Measurements from ENCODE around the gene KCTD7.

DNA sequence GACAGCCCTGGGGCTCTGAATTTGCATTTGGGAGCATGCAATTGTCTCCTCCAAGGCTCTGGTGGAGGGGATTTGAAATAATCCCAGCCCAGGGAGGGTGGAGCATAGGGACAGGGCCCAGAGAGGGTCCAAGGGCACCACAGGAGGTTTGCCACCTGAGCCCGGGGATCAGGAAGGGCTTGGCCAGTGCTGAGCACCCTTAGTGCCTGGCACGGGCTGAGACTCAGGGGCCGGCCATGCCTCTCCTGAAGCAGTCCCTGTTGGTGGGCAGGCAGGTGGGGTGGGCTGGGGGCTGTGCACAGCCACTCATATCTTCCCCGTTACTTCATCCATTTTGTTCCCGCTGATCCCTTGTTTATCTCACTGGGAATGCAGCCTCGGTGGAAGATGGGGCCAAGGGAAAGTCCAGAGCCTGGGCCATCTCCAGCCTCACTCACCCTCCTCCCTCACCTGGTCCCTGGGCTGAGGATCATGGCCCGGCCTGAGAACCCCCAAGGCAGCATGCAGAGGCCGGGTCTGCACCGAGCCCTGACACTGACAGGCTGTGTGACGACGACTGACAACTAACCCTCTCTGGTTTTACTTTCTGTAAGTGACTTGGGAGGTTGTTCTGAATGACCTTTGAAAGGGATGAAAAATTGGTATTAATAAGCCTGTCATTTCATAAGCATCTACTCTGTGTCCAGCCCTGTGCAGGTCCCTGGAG is 38.5 kb downstream of the KCTD7 start:
- TF ChIP-seq, protein P1, sequence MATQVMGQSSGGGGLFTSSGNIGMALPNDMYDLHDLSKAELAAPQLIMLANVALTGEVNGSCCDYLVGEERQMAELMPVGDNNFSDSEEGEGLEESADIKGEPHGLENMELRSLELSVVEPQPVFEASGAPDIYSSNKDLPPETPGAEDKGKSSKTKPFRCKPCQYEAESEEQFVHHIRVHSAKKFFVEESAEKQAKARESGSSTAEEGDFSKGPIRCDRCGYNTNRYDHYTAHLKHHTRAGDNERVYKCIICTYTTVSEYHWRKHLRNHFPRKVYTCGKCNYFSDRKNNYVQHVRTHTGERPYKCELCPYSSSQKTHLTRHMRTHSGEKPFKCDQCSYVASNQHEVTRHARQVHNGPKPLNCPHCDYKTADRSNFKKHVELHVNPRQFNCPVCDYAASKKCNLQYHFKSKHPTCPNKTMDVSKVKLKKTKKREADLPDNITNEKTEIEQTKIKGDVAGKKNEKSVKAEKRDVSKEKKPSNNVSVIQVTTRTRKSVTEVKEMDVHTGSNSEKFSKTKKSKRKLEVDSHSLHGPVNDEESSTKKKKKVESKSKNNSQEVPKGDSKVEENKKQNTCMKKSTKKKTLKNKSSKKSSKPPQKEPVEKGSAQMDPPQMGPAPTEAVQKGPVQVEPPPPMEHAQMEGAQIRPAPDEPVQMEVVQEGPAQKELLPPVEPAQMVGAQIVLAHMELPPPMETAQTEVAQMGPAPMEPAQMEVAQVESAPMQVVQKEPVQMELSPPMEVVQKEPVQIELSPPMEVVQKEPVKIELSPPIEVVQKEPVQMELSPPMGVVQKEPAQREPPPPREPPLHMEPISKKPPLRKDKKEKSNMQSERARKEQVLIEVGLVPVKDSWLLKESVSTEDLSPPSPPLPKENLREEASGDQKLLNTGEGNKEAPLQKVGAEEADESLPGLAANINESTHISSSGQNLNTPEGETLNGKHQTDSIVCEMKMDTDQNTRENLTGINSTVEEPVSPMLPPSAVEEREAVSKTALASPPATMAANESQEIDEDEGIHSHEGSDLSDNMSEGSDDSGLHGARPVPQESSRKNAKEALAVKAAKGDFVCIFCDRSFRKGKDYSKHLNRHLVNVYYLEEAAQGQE (IDR thresholded peaks at IDR 0.05; ENCODE audit: borderline replicate concordance in 1 of 2, low read depth in 1 of 2, low read length in 2 of 2) = no peak
- TF ChIP-seq, protein P2, sequence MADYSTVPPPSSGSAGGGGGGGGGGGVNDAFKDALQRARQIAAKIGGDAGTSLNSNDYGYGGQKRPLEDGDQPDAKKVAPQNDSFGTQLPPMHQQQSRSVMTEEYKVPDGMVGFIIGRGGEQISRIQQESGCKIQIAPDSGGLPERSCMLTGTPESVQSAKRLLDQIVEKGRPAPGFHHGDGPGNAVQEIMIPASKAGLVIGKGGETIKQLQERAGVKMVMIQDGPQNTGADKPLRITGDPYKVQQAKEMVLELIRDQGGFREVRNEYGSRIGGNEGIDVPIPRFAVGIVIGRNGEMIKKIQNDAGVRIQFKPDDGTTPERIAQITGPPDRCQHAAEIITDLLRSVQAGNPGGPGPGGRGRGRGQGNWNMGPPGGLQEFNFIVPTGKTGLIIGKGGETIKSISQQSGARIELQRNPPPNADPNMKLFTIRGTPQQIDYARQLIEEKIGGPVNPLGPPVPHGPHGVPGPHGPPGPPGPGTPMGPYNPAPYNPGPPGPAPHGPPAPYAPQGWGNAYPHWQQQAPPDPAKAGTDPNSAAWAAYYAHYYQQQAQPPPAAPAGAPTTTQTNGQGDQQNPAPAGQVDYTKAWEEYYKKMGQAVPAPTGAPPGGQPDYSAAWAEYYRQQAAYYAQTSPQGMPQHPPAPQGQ (CRISPR knock-in tag; IDR thresholded peaks at IDR 0.05; ENCODE audit: borderline replicate concordance) = no peak
- TF ChIP-seq, protein P3, sequence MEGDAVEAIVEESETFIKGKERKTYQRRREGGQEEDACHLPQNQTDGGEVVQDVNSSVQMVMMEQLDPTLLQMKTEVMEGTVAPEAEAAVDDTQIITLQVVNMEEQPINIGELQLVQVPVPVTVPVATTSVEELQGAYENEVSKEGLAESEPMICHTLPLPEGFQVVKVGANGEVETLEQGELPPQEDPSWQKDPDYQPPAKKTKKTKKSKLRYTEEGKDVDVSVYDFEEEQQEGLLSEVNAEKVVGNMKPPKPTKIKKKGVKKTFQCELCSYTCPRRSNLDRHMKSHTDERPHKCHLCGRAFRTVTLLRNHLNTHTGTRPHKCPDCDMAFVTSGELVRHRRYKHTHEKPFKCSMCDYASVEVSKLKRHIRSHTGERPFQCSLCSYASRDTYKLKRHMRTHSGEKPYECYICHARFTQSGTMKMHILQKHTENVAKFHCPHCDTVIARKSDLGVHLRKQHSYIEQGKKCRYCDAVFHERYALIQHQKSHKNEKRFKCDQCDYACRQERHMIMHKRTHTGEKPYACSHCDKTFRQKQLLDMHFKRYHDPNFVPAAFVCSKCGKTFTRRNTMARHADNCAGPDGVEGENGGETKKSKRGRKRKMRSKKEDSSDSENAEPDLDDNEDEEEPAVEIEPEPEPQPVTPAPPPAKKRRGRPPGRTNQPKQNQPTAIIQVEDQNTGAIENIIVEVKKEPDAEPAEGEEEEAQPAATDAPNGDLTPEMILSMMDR (CRISPR knock-in tag; IDR thresholded peaks at IDR 0.05) = no peak
- TF ChIP-seq RAD21 (CRISPR knock-in tag; IDR thresholded peaks at IDR 0.05) (no peak), ZNF24 (IDR thresholded peaks at IDR 0.05) (no peak)

Measured in HepG2 (cell line).